Measurements from ENCODE around the gene CDH24. TPM values are rescaled to one million over a fixed set of nuclear protein-coding genes. Genes with fewer than 3 reads are reported as not detected.

CDH24 gene
- total RNA-seq, 4 donors from 2014 or later = 2.5 to 5.9 (median 3.6) TPM

GRCh38 chr14:22998329-22999012 is 58.8 kb downstream of the CDH24 start:
- Histone ChIP-seq H3K9me3 (no peaks in the 10 kb centered on the region), H3K36me3 (peaks cover 0 to 13% (median 0%) of the 10 kb centered on the region in 4 donors), H3K4me1 (peaks cover 0 to 10% (median 8%) of the 10 kb centered on the region in 4 donors), H3K27ac (replicated peaks in 1 of 4) (no peak overlapping the region), H3K4me3 (no peak overlapping the region), H3K27me3 (no peaks in the 10 kb centered on the region)
- no peak for TF ChIP-seq CTCF (IDR thresholded peaks at IDR 0.05)
- no peak for TF ChIP-seq EP300 (IDR thresholded peaks at IDR 0.05)
- no peak for TF ChIP-seq POLR2AphosphoS5 (IDR thresholded peaks at IDR 0.05)
- no peak for TF ChIP-seq POLR2A (IDR thresholded peaks at IDR 0.05; ENCODE audit: low read depth)
- intact Hi-C loops (cut with DNase I) = no loop called here
- WGBS = 86% methylated on average over 16 of the region's 16 CpGs
- DNase-seq (ENCODE audit: extremely low spot score) = no peak

- intact Hi-C loops (cut with DNase I) = no loop called here
- Histone ChIP-seq H3K27me3 (no peaks in the 10 kb centered on the region), H3K4me1 (peaks cover 0 to 10% (median 8%) of the 10 kb centered on the region in 4 donors), H3K4me3 (no peak overlapping the region), H3K27ac (replicated peaks in 1 of 4) (no peak overlapping the region), H3K9me3 (no peaks in the 10 kb centered on the region), H3K36me3 (peaks cover 0 to 13% (median 0%) of the 10 kb centered on the region in 4 donors)
- WGBS = 73% methylated on average over 9 of the region's 9 CpGs
- DNase-seq (ENCODE audit: extremely low spot score) = no peak
- TF ChIP-seq CTCF (IDR thresholded peaks at IDR 0.05) (no peak), EP300 (IDR thresholded peaks at IDR 0.05) (no peak), POLR2AphosphoS5 (IDR thresholded peaks at IDR 0.05) (no peak), POLR2A (IDR thresholded peaks at IDR 0.05; ENCODE audit: low read depth) (no peak)
Measured at GRCh38 chr14:22997676-22998323, 59.5 kb downstream of the CDH24 start.

Other genes with a start within 250 kb of the CDH24 start
- gene SLC7A7, start 242.1 kb downstream of the CDH24 start, total RNA-seq = 10 to 100 TPM in 3 of 4 donors, 1 to 10 TPM in 1; 9.6 to 22.9 (median 15.3) TPM
- gene MRPL52, start 227.6 kb downstream of the CDH24 start, total RNA-seq = 10 to 100 TPM; 27.0 to 64.5 (median 37.2) TPM
- 100 to 1,000 TPM in 3 of 4 donors, 10 to 100 TPM in 1; 83.9 to 149 (median 123) TPM for gene MMP14, start 220.9 kb downstream of the CDH24 start, total RNA-seq
- gene LRP10, start 185.8 kb downstream of the CDH24 start, total RNA-seq = 100 to 1,000 TPM; 111 to 279 (median 197) TPM
- under 1 TPM; 0.26 to 0.66 (median 0.38) TPM for gene REM2, start 174.3 kb downstream of the CDH24 start, total RNA-seq
- 100 to 1,000 TPM in 2 of 4 donors, 10 to 100 TPM in 2; 52.7 to 229 (median 102) TPM for gene RBM23, start 138.4 kb downstream of the CDH24 start, total RNA-seq
- gene PRMT5, start 128.1 kb downstream of the CDH24 start, total RNA-seq = 10 to 100 TPM; 35.5 to 51.0 (median 44.8) TPM
- 10 to 100 TPM; 31.7 to 46.8 (median 39.1) TPM for gene HAUS4, start 100.4 kb downstream of the CDH24 start, total RNA-seq
- 10 to 100 TPM in 3 of 4 donors, 1 to 10 TPM in 1; 7.0 to 32.5 (median 17.9) TPM for gene AJUBA, start 75.0 kb downstream of the CDH24 start, total RNA-seq
- gene C14orf93, start 47.4 kb downstream of the CDH24 start, total RNA-seq = 10 to 100 TPM in 2 of 4 donors, 1 to 10 TPM in 2; 4.6 to 11.2 (median 9.9) TPM
- 100 to 1,000 TPM; 135 to 155 (median 145) TPM for gene PSMB5, start 22.6 kb downstream of the CDH24 start, total RNA-seq
- gene PSMB11, start 15.3 kb downstream of the CDH24 start, total RNA-seq = not detected
- gene ACIN1, start 37.6 kb upstream of the CDH24 start, total RNA-seq = 100 to 1,000 TPM in 1 of 4 donors, 10 to 100 TPM in 3; 60.1 to 101 (median 89.5) TPM
- gene C14orf119, start 38.0 kb upstream of the CDH24 start, total RNA-seq = 10 to 100 TPM; 21.2 to 42.5 (median 34.0) TPM
- under 1 TPM in 1 of 4 donors, not detected in 3; 0.19 TPM for gene CIROP, start 47.5 kb upstream of the CDH24 start, total RNA-seq
- under 1 TPM in 1 of 4 donors, not detected in 3; 0.57 TPM for gene CEBPE, start 61.7 kb upstream of the CDH24 start, total RNA-seq
- gene SLC7A8, start 126.1 kb upstream of the CDH24 start, total RNA-seq = 10 to 100 TPM; 19.5 to 48.3 (median 32.5) TPM
- under 1 TPM in 1 of 4 donors, not detected in 3; 0.33 TPM for gene RNF212B, start 180.4 kb upstream of the CDH24 start, total RNA-seq
- 10 to 100 TPM in 3 of 4 donors, 1 to 10 TPM in 1; 8.3 to 14.2 (median 12.4) TPM for gene HOMEZ, start 228.6 kb upstream of the CDH24 start, total RNA-seq
- gene PPP1R3E, start 245.3 kb upstream of the CDH24 start, total RNA-seq = 1 to 10 TPM; 5.4 to 6.3 (median 5.5) TPM
- 100 to 1,000 TPM in 3 of 4 donors, 10 to 100 TPM in 1; 92.8 to 132 (median 121) TPM for gene BCL2L2, start 249.3 kb upstream of the CDH24 start, total RNA-seq